Small intestine (tissue), 7 donors: ENCODE data around the gene NCOA5. TPM values are rescaled to one million over a fixed set of nuclear protein-coding genes. Genes with fewer than 3 reads are reported as not detected.
"Not testable (repeated sequence)": the region's sequence is repeated elsewhere in the genome, so short reads cannot be mapped to it uniquely, and the experiment has no call there.

Experiments
- DNase-seq, 2 donors: peaks; one replicate each; pipeline versions ENCODE4 v3.0.0 to v3.0.0-alpha.2; 2013
- FAIRE-seq: peaks from 2 replicates; lab custom pipeline; 2012; peaks lifted over from hg19 to GRCh38; lab: Jason Lieb, UNC
- H3K27ac ChIP-seq, 3 donors: one replicate each; pipeline ENCODE4 v1.5.1; 2013; ENCODE audit warnings: low read length in 2 of 3, mild to moderate bottlenecking in 2 of 3, control low read depth in 1 of 3, inconsistent platforms in 1 of 3, low read depth in 1 of 3, moderate library complexity in 1 of 3
- H3K27me3 ChIP-seq, 3 donors: one replicate each; pipeline ENCODE4 v1.6.1; 2013; ENCODE audit warnings: low read length in 3 of 3, inconsistent platforms in 1 of 3; ENCODE audit not compliant: control insufficient read depth in 3 of 3, insufficient read depth in 3 of 3
- H3K36me3 ChIP-seq, 3 donors: one replicate each; pipeline ENCODE4 v1.6.1; 2013; ENCODE audit warnings: low read length in 3 of 3, inconsistent platforms in 1 of 3, low read depth in 1 of 3, mild to moderate bottlenecking in 1 of 3, moderate library complexity in 1 of 3; ENCODE audit not compliant: control insufficient read depth in 3 of 3, insufficient read depth in 2 of 3
- H3K4me1 ChIP-seq, 3 donors: one replicate each; pipeline ENCODE4 v1.6.1; 2013; ENCODE audit warnings: low read length in 2 of 3, inconsistent platforms in 1 of 3, low read depth in 1 of 3, mild to moderate bottlenecking in 1 of 3, moderate library complexity in 1 of 3; ENCODE audit not compliant: control insufficient read depth in 3 of 3, insufficient read depth in 2 of 3
- H3K4me3 ChIP-seq, 3 donors: one replicate each; pipeline ENCODE4 v1.5.1; 2013; ENCODE audit warnings: low read length in 3 of 3, control low read depth in 1 of 3, inconsistent platforms in 1 of 3, low read depth in 1 of 3, mild to moderate bottlenecking in 1 of 3, moderate library complexity in 1 of 3
- H3K9me3 ChIP-seq, 2 donors: one replicate each; pipeline ENCODE4 v1.6.1; 2013; ENCODE audit warnings: low read depth in 1 of 2, low read length in 1 of 2; ENCODE audit not compliant: control insufficient read depth in 2 of 2, insufficient read depth in 1 of 2
- WGBS, 3 donors: extraction: QIAGEN DNeasy Blood & Tissue Kit; methylation state at CpG; one replicate each; pipeline ENCODE4 v1.1.7; 2013; 5-methylcytosine and 5-hydroxymethylcytosine counted together
- polyA plus RNA-seq, 4 donors: library from polyadenylated mRNA; stranded (reverse) in 3 of 4; unstranded in 1 of 4; fragments of 200-250 nt in 3 of 4; fragments of 120-200 nt in 1 of 4; gene quantifications; one replicate each; pipeline versions ENCODE4 v1.2.1 to v1.2.3, GENCODE V29; 2013
- donor health status: healthy with polysubstance abuse.
- donor health status: control.
- donor health status: control.
- donor health status: Bipolar disorder and iron deficiency.
- donor health status: healthy.

The NCOA5 gene
- polyA plus RNA-seq, 4 donors = 13.2 to 36.8 (median 14.7) TPM

- Histone ChIP-seq H3K9me3 (no peaks in the 10 kb centered on the region), H3K27ac (no peak overlapping the region), H3K4me3 (no peak overlapping the region), H3K36me3 (no peaks in the 10 kb centered on the region), H3K27me3 (peaks cover 0 to 6% (median 0%) of the 10 kb centered on the region in 3 donors), H3K4me1 (peaks cover 0 to 1% (median 0%) of the 10 kb centered on the region in 3 donors)
- 63 to 75% (median 70%) methylated on average over 2 of the region's 2 CpGs for WGBS, 3 donors
- DNase-seq (no peak), FAIRE-seq (no peak)
Measured at GRCh38 chr20:46093531-46093930, 3.8 kb upstream of the NCOA5 start.

DNA sequence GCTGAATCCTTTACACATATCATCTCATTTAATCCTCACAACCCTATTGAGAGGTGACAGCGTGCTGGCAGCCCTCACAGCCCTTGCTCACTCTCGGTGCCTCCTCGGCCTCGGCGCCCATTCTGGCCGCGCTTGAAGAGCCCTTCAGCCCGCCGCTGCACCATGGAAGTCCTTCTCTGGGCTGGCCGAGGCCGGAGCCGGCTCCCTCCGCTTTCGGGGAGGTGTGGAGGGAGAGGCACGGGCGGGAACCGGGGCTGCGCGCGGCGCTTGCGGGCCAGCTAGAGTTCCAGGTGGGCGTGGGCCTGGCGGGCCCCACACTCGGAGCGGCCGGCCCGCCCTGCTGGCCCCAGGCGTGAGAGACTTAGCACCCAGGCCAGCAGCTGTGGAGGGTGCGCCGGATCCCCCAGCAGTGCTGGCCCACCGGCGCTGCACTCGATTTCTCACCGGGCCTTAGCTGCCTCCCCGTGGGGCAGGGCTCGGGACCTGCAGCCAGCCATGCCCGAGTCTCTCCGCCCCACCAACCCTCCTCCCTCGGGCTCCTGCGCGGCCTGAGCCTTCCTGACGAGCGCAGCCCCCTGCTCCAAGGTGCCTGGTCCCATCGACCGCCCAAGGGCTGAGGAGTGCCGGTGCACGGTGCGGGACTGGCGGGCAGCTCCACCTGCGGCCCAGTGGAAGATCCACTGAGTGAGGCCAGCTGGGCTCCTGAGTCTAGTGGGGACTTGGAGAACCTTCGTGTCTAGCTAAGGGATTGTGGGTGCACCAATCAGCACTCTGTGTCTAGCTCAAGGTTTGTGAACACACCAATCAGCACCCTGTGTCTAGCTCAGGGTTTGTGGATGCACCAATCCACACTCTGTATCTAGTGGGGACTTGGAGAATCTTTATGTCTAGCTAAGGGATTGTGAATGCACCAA is 2.1 kb upstream of the NCOA5 start:
- FAIRE-seq, H3K9me3 ChIP-seq, H3K27me3 ChIP-seq, H3K4me1 ChIP-seq, H3K27ac ChIP-seq, DNase-seq, H3K36me3 ChIP-seq, H3K4me3 ChIP-seq: not testable (repeated sequence)
- WGBS, 3 donors = 93 to 98% (median 96%) methylated on average over 43 to 52 of the region's 52 CpGs

DNA sequence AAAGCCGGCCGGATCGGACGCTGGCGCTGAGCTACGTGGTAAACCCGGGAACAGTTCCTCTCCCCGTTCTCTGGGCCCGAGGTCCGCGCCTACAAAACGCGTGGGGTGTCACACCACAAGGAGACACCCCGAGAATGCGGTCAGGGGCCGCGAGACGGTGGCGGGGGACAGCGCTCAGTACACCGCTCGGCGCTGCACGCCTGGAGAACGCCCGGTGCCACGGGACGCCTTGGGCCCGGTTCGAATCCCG is 670 bp downstream of the NCOA5 start:
- FAIRE-seq (no peak), DNase-seq (no peak)
- peaks cover 2 to 22% (median 11%) of the 10 kb centered on the region in 3 donors for H3K4me1 ChIP-seq
- 0 to 1% (median 1%) methylated on average over 31 of the region's 31 CpGs for WGBS, 3 donors
- H3K9me3 ChIP-seq = no peaks in the 10 kb centered on the region
- peak overlapping the region; percentile 71 to 91 (median 91) for H3K4me3 ChIP-seq
- peak overlapping the region; percentile 84 to 100 (median 99) for H3K27ac ChIP-seq
- no peaks in the 10 kb centered on the region for H3K27me3 ChIP-seq
- no peaks in the 10 kb centered on the region for H3K36me3 ChIP-seq

DNA sequence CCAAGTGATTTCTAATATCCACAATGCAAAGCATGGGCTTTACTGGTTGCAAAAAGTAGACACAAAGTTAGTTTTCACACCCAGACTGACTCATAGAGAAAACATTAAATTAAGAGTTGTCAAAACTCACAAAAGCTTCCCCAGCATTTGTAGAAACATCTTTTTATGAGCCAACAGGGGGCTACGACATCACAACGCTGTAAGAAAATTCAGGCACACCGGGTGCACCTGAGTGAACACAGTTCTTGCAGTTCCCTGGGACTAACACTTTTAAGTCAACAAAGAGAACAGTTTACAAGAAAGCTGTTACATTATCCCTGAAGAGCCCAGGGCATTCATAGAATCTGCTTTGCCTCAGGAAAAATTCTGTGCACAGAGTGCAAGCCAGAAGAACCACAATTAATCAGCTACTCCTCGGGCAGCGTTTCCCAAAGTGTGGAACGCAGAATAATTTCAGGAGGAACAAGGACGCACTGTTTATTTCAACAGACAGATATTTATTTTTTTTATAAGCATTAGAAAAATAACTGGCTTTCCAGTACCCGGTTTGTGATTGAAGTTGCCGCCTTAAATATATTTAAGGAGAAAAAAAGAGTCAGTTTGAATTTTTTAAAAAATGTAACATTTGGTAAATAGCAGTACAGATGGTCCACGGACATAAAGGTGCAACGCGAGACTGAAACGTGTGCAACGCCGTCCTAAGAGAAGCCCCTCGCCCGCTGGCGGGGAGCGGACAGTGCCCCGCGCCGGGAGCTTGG is 1.2 kb downstream of the NCOA5 start:
- Histone ChIP-seq H3K9me3 (no peaks in the 10 kb centered on the region), H3K36me3 (no peaks in the 10 kb centered on the region), H3K4me1 (peaks cover 2 to 22% (median 11%) of the 10 kb centered on the region in 3 donors), H3K27ac (peak overlapping the region; percentile 84 to 100 (median 99)), H3K27me3 (no peaks in the 10 kb centered on the region), H3K4me3 (peak overlapping the region; percentile 71 to 91 (median 91))
- peak in 1 of 2 donors; percentile 18 for DNase-seq
- 2 to 3% (median 3%) methylated on average over 22 of the region's 22 CpGs for WGBS, 3 donors
- no peak for FAIRE-seq

DNA sequence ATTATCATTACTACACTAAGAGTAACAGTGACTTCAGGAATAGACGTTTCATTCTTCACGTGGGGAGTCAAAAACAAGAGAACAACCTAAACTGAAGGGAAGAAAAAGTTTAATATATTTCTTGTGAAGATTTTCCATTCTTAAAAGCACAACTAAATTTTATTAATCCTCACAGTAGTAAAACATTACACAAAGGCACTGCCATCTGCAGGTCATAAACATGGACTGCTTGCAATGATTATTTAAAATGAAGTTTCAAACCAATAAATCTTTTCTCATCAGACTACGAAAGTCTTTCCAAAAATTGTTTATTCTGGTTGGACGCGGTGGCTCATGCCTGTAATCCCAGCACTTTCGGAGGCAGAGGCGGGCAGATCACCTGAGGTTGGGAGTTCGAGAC is 2.6 kb downstream of the NCOA5 start:
- WGBS, 3 donors = 51 to 62% (median 54%) methylated on average over 8 of the region's 8 CpGs
- H3K4me1 ChIP-seq = peaks cover 2 to 27% (median 11%) of the 10 kb centered on the region in 3 donors

DNA sequence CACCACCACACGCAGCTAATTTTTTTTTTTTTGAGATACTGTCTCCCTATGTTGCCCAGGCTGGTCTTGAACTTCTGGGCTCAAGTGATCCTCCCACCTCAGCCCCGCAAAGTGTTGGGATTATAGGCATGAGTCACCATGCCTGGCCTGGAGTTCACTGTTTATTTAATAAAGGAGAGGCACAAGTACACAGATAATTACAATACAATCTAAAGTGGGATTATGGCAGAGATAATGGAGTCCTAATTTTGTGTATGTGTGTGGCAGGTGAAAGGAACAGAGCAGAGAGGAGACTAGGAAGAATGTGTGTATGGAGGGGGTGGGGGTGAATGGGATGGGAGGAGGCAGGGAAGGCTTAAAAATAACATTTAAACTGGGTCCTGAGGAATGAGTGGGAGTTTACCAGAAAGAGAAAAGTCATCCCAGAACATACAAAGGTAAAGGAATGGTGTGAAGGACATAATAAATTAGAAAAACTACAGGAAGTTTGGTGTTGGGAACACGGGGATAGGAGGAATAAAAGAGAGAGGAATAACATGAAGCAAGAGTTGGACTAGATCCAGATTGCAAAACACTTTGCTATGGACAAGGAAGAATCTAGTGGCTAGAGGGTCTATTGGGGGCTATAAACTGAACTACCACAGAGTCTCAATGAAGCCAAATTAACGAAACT is 4.4 kb downstream of the NCOA5 start:
- Histone ChIP-seq H3K27me3 (no peaks in the 10 kb centered on the region), H3K36me3 (no peaks in the 10 kb centered on the region), H3K27ac (peak overlapping the region in 1 of 3 donors; percentile 18), H3K9me3 (no peaks in the 10 kb centered on the region), H3K4me3 (peak overlapping the region in 1 of 3 donors; percentile 7), H3K4me1 (peaks cover 2 to 27% (median 11%) of the 10 kb centered on the region in 3 donors)
- FAIRE-seq (no peak), DNase-seq (peak; percentile 32 to 71)
- 23 to 51% (median 34%) methylated on average over 4 of the region's 4 CpGs for WGBS, 3 donors

More for the DNA sequence above, 2.6 kb downstream of the NCOA5 start:
- H3K9me3 ChIP-seq = no peaks in the 10 kb centered on the region
- no peak overlapping the region for H3K27ac ChIP-seq
- DNase-seq = peak in 1 of 2 donors; percentile 27
- H3K27me3 ChIP-seq = no peaks in the 10 kb centered on the region
- H3K36me3 ChIP-seq = no peaks in the 10 kb centered on the region
- no peak overlapping the region for H3K4me3 ChIP-seq
- FAIRE-seq = no peak

DNA sequence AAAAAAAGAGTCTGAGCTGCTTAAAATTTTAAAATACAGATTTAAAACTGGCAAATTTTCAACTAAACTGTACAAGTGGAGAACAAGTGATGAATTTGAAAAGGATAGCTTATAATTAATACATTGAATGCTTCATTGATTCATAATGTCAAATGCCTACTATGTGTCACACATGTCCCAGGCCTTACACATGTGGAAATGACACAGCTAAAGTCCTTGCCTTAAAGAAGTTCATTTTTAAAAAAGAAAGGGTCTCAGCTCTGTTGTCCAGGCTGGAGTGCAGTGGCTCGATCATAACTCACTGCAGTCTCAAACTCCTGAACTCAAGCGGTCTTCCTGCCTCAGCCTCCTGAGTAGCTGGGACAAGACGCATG is 5.0 kb downstream of the NCOA5 start:
- no peaks in the 10 kb centered on the region for H3K27me3 ChIP-seq
- DNase-seq = no peak
- peaks cover 2 to 27% (median 11%) of the 10 kb centered on the region in 3 donors for H3K4me1 ChIP-seq
- no peaks in the 10 kb centered on the region for H3K9me3 ChIP-seq
- H3K36me3 ChIP-seq = no peaks in the 10 kb centered on the region
- WGBS, 3 donors = 80 to 88% (median 84%) methylated on average over 3 of the region's 3 CpGs
- no peak for FAIRE-seq
- H3K27ac ChIP-seq = no peak overlapping the region
- H3K4me3 ChIP-seq = no peak overlapping the region

DNA sequence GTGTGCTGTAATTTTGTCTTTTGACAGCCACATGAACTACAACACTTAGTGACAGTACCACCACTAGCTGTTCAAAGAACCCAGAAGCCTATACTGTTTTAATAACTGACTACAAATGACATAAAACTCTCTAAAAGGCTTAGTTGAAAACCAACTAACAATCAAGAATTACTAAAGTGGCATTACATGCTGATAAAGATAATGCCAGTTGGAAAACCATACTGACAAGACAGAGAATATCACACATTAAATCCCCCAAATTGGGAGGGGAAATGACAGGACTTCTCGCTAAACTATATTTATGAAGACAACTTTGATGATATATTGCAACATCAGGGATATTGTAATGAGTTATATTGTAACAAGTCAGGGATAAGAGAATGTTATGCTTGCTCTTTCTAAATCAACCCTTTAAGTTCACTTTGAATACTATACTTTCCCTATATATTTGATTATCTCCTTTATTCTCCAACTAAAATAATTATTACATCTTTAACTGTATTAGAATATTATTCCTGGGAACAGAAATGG is 6.2 kb downstream of the NCOA5 start:
- no peak overlapping the region for H3K4me3 ChIP-seq
- peaks cover 0 to 4% (median 3%) of the 10 kb centered on the region in 3 donors for H3K36me3 ChIP-seq
- peaks cover 2 to 27% (median 11%) of the 10 kb centered on the region in 3 donors for H3K4me1 ChIP-seq
- DNase-seq (no peak), FAIRE-seq (no peak)
- H3K9me3 ChIP-seq = no peaks in the 10 kb centered on the region
- no peak overlapping the region for H3K27ac ChIP-seq
- 91 to 97% (median 96%) methylated on average over 1 of the region's 1 CpG for WGBS, 3 donors
- H3K27me3 ChIP-seq = no peaks in the 10 kb centered on the region
